GM19324 (cell line): ENCODE results near the gene TAF1.
"Not testable (repeated sequence)": the region's sequence is repeated elsewhere in the genome, so short reads cannot be mapped to it uniquely, and the experiment has no call there.

Source experiments
- ATAC-seq: cut with Tn5 transposase; IDR thresholded peaks from one replicate; pipeline ENCODE4 v1.9.1; 2021; ENCODE audit warnings: mild to moderate bottlenecking, moderate library complexity; ENCODE audit not compliant: unreplicated experiment, low FRiP score

The TAF1 gene

GRCh38 chrX:71502080-71502479, 135.9 kb downstream of the TAF1 start:
- ATAC-seq, result not testable (repeated sequence)

- ATAC-seq, result no peak
These were observed 138.2 kb downstream of the TAF1 start for GRCh38 chrX:71504346-71504745.

- ATAC-seq, result no peak
These were observed 143.1 kb downstream of the TAF1 start for GRCh38 chrX:71509289-71509688.

- ATAC-seq, result no peak
These were observed 144.0 kb downstream of the TAF1 start for GRCh38 chrX:71510161-71510560.

- ATAC-seq, result not testable (repeated sequence)
These were observed 147.6 kb downstream of the TAF1 start for GRCh38 chrX:71513731-71514130.

- ATAC-seq, result peak; percentile 52
These were observed 148.3 kb downstream of the TAF1 start for GRCh38 chrX:71514367-71515037.

- ATAC-seq, result no peak
These were observed 148.9 kb downstream of the TAF1 start for GRCh38 chrX:71515038-71515396.
